Activated CD4-positive, alpha-beta T cell treated with anti-CD3 and anti-CD28 coated beads for 36 hours (primary cell): ENCODE results near the gene OBP2A. TPM values are rescaled to one million over a fixed set of nuclear protein-coding genes. Genes with fewer than 3 reads are reported as not detected.

Experiments used
- total RNA-seq, 2 experiments: library from RNA; stranded (reverse); gene quantifications; one replicate each; pipeline ENCODE4 v1.2.3, GENCODE V29; 2021

OBP2A gene
- total RNA-seq, 2 experiments from 2014 or later: not detected

Other genes starting within 250 kb of the OBP2A start
- 1 to 10 TPM; 1.5 to 2.4 TPM for gene PPP1R26, start 66.3 kb upstream of the OBP2A start, total RNA-seq
- gene MRPS2, start 45.4 kb upstream of the OBP2A start, total RNA-seq: 10 to 100 TPM; 50.0 to 70.6 TPM
- not detected for gene LCN1, start 24.7 kb upstream of the OBP2A start, total RNA-seq
- gene PAEP, start 15.6 kb downstream of the OBP2A start, total RNA-seq: not detected
- not detected for gene GLT6D1, start 93.4 kb downstream of the OBP2A start, total RNA-seq
- gene LCN9, start 117.2 kb downstream of the OBP2A start, total RNA-seq: not detected
- not detected for gene SOHLH1, start 153.4 kb downstream of the OBP2A start, total RNA-seq
- not detected for gene KCNT1, start 156.1 kb downstream of the OBP2A start, total RNA-seq